Neural cell (in vitro differentiated cells): ENCODE measurements around the gene SETD4.

ENCODE experiments used
- POLR2AphosphoS5 ChIP-seq: IDR thresholded peaks from 2 replicates; pipeline ENCODE4 v1.6.1; 2012
- REST ChIP-seq: IDR thresholded peaks from 2 replicates; pipeline ENCODE4 v1.6.1; 2012; ENCODE audit warnings: borderline replicate concordance
- SMC3 ChIP-seq: fragments of 450-650 bp; conservative IDR thresholded peaks from 2 replicates; pipeline ENCODE4 v1.6.1; 2014; ENCODE audit warnings: antibody characterized with exemption, mild to moderate bottlenecking, moderate library complexity; ENCODE audit not compliant: poor library complexity
- TF ChIP-seq, protein P1 (sequence below): fragments of 450-650 bp; IDR thresholded peaks from 2 replicates; pipeline ENCODE4 v1.5.1; 2014; ENCODE audit warnings: antibody characterized with exemption, mild to moderate bottlenecking, moderate library complexity; ENCODE audit not compliant: poor library complexity, severe bottlenecking

DNA sequence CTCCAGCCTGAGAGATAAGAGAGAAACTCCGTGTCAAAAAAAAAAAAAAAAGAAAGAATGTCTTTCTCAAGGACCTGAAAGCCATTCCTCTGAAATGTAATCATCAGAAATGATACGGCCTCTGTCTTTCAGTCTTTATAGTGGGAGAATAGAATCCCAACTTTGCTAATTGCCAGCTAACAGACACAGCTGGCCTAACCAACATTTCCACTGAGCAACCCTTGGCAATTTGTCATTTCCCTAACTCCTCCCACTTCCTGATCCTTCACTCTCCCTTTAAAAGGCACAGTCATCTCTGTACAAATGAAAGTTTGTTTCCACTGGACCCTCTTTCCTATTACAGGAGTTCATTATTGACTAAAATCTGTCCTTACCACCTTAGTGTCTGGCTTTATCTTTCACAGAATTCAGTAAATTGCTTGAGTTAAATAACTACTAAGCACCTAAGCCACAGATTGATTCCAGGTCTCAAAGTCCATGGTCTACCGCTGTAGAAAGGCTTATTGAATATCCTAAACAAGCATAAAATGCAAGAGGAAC, 5.2 kb upstream of the SETD4 start:
- TF ChIP-seq, protein P1, sequence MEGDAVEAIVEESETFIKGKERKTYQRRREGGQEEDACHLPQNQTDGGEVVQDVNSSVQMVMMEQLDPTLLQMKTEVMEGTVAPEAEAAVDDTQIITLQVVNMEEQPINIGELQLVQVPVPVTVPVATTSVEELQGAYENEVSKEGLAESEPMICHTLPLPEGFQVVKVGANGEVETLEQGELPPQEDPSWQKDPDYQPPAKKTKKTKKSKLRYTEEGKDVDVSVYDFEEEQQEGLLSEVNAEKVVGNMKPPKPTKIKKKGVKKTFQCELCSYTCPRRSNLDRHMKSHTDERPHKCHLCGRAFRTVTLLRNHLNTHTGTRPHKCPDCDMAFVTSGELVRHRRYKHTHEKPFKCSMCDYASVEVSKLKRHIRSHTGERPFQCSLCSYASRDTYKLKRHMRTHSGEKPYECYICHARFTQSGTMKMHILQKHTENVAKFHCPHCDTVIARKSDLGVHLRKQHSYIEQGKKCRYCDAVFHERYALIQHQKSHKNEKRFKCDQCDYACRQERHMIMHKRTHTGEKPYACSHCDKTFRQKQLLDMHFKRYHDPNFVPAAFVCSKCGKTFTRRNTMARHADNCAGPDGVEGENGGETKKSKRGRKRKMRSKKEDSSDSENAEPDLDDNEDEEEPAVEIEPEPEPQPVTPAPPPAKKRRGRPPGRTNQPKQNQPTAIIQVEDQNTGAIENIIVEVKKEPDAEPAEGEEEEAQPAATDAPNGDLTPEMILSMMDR: no peak
- no peak for TF ChIP-seq POLR2AphosphoS5
- TF ChIP-seq SMC3: no peak
- no peak for TF ChIP-seq REST
